ENCODE results near the gene DUOXA1.

DNA sequence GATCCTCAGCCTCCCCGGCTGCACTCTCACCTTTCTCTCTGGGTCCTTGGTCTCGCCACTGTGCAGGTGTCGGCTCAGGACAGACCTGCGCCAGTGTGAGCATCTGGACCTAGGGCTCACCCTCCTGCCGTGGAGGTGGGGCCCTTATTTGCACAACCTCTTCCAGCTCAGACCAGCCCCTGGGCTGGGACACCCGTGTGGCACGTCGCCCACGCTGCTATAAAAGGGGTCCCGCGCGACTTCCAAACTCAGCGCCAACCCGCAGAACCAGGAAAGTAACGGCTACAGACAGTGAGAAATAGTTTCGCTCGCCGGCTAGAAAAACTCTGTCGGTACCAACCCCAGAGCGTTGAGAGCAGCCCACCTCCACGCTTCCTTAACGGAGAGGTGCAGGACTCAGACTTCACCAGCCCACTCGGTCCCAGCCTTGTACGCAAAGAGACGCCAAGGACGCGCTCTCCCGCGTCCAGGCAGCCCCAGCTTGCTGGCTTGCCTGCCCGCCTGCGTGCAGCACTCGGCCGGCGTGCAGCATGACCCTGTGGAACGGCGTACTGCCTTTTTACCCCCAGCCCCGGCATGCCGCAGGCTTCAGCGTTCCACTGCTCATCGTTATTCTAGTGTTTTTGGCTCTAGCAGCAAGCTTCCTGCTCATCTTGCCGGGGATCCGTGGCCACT, 15.5 kb downstream of the DUOXA1 start, which contains the start of the genes DUOX2 and DUOXA2:
- TF ChIP-seq POLR2AphosphoS5 (IDR thresholded peaks at IDR 0.05; ENCODE audit: low read depth, low read length) = no peak
- TF ChIP-seq TAF1 (IDR thresholded peaks at IDR 0.05; ENCODE audit: low read depth, low read length) = no peak
- TF ChIP-seq POLR2A (IDR thresholded peaks at IDR 0.05; ENCODE audit: low read depth, low read length) = no peak
- TF ChIP-seq POU2F2 (IDR thresholded peaks at IDR 0.05; ENCODE audit: low read depth, low read length) = no peak
- no peak for TF ChIP-seq SPI1 (IDR thresholded peaks at IDR 0.05; ENCODE audit: low read depth, low read length)
